Mammary epithelial cell (primary cell): ENCODE measurements around the gene PIGR.

ENCODE experiments used
- EZH2 ChIP-seq: IDR thresholded peaks from 2 replicates; pipeline ENCODE4 v1.6.1; 2012; ENCODE audit warnings: low read length, inconsistent platforms, borderline replicate concordance
- TF ChIP-seq, protein P1 (sequence below), 2 donors: IDR thresholded peaks in 1 of 2; conservative IDR thresholded peaks in 1 of 2; 2 replicates each; pipeline ENCODE4 v1.5.1; 2011 to 2012; ENCODE audit warnings: inconsistent platforms in 2 of 2, low read length in 2 of 2, mild to moderate bottlenecking in 2 of 2, control low read depth in 1 of 2, low read depth in 1 of 2; ENCODE audit not compliant: insufficient read depth in 1 of 2; ENCODE audit errors: extremely low read depth in 1 of 2

DNA sequence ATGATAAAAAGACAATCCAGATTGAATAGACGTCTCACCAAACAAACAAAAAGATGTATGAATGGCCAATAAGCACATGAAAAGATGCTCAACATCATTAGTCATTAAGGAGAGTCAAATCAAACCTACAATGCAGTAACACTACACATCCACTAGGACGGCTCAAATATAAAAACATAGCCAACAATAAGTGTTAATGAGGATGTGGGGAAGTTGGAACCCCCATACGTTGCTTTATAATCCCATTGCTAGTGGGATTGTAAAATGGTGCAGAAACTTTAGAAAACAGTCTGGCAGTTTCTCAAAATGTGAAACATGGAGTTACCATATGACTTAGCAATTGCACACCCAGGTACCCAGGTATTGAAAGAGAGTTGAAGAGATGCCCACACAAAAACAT lies 63.7 kb downstream of the PIGR start:
- TF ChIP-seq, protein P1, sequence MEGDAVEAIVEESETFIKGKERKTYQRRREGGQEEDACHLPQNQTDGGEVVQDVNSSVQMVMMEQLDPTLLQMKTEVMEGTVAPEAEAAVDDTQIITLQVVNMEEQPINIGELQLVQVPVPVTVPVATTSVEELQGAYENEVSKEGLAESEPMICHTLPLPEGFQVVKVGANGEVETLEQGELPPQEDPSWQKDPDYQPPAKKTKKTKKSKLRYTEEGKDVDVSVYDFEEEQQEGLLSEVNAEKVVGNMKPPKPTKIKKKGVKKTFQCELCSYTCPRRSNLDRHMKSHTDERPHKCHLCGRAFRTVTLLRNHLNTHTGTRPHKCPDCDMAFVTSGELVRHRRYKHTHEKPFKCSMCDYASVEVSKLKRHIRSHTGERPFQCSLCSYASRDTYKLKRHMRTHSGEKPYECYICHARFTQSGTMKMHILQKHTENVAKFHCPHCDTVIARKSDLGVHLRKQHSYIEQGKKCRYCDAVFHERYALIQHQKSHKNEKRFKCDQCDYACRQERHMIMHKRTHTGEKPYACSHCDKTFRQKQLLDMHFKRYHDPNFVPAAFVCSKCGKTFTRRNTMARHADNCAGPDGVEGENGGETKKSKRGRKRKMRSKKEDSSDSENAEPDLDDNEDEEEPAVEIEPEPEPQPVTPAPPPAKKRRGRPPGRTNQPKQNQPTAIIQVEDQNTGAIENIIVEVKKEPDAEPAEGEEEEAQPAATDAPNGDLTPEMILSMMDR (conservative IDR thresholded peaks at IDR 0.05 in 1 of 2, IDR thresholded peaks at IDR 0.05 in 1 of 2; ENCODE audit: extremely low read depth in 1 of 2, insufficient read depth in 1 of 2, low read depth in 1 of 2, low read length in 2 of 2) = peak; percentile 5 to 7
- no peak for TF ChIP-seq EZH2
